ENCODE data around the gene EEPD1.

EEPD1 gene

DNA sequence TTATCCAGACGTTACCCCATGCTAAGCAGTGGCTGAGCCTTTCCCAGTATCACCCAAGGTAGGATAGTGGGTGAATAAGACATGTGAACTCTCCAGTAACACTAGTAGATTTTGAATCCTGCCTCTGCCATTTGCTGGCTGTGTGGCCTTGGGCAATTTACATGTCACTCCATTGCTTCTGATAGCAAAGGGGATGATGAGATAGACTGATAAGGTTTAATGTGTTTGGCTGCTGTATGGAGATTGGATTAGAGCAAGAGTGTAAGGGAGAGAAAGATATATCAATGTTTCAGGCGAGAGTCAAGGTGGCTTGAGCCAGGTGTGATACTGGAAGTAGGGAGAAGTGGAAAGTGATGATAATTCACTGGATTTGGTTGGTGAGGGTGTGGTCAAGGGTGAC, 40.1 kb upstream of the EEPD1 start:
- no peak for DNase-seq (ENCODE audit: low read depth)
- TF ChIP-seq, protein P1, sequence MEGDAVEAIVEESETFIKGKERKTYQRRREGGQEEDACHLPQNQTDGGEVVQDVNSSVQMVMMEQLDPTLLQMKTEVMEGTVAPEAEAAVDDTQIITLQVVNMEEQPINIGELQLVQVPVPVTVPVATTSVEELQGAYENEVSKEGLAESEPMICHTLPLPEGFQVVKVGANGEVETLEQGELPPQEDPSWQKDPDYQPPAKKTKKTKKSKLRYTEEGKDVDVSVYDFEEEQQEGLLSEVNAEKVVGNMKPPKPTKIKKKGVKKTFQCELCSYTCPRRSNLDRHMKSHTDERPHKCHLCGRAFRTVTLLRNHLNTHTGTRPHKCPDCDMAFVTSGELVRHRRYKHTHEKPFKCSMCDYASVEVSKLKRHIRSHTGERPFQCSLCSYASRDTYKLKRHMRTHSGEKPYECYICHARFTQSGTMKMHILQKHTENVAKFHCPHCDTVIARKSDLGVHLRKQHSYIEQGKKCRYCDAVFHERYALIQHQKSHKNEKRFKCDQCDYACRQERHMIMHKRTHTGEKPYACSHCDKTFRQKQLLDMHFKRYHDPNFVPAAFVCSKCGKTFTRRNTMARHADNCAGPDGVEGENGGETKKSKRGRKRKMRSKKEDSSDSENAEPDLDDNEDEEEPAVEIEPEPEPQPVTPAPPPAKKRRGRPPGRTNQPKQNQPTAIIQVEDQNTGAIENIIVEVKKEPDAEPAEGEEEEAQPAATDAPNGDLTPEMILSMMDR (IDR thresholded peaks at IDR 0.05; ENCODE audit: low read depth, low read length, missing control alignments) = no peak
- no peak overlapping the region for H3K4me3 ChIP-seq (ENCODE audit: low read depth, low read length)

DNA sequence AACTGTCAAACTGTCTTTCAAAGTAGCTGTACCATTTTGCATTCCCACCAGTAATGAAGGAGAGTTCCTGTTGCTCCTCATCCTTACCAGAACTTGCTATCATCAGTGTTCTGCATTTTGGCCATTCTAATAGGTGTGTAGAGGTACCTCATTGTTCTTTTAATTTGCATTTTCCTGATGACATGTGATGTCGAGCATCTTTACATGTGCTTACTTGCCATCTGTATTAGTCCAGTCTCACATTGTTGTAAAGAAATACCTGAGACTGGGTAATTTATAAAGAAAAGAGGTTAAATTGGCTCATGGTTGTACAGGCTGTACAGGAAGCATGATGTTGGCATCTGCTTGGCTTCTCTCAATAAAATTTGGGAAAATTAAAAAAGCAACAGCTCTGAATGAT, 38.7 kb upstream of the EEPD1 start:
- no peak for DNase-seq (ENCODE audit: low read depth)
- TF ChIP-seq, protein P1 (IDR thresholded peaks at IDR 0.05; ENCODE audit: low read depth, low read length, missing control alignments) = no peak
- H3K4me3 ChIP-seq (ENCODE audit: low read depth, low read length) = no peak overlapping the region

DNA sequence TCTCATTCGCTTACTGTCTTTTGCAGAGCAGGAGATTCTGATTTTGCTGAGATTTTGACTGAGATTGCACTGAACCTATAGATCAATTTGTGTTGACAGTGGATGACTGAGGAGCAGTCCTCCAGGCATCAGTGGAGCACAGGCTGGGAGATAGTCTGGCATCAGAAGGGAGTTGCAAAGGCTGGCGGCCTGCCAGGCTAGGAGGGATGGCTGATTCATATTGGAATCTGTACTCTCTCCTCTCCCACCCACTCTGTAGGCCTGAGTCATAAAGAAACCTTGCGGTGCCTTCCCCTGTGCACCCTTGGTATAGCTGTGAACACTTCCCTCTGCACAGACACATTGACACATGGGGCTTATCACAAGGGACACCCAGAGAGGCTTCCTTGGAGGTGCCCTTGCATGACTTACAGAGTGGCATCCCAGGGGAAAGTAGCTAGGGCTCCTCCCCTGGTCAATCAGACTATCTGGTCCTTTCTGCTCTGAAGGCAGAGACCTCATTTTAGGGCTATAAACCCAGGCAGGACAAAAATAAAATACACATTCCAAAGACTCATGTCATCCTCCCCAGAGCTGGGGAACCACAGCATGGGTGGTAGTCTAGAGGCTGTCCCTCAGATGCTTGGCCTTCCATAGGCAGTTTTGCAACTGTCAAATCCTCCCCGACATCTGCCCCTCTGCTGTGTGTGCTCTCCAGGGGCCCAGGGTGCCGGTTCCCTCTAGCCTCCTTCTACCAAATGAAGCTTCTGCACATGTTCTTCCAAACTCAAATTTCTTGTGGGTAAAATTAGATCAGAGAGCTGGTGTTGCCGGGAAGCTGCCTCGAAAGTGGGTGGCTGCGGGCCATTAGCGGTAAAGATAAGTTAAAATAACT, 37.4 kb upstream of the EEPD1 start:
- TF ChIP-seq, protein P1 (IDR thresholded peaks at IDR 0.05; ENCODE audit: low read depth, low read length, missing control alignments) = no peak
- DNase-seq (ENCODE audit: low read depth) = peak; percentile 70
- H3K4me3 ChIP-seq (ENCODE audit: low read depth, low read length) = no peak overlapping the region

DNA sequence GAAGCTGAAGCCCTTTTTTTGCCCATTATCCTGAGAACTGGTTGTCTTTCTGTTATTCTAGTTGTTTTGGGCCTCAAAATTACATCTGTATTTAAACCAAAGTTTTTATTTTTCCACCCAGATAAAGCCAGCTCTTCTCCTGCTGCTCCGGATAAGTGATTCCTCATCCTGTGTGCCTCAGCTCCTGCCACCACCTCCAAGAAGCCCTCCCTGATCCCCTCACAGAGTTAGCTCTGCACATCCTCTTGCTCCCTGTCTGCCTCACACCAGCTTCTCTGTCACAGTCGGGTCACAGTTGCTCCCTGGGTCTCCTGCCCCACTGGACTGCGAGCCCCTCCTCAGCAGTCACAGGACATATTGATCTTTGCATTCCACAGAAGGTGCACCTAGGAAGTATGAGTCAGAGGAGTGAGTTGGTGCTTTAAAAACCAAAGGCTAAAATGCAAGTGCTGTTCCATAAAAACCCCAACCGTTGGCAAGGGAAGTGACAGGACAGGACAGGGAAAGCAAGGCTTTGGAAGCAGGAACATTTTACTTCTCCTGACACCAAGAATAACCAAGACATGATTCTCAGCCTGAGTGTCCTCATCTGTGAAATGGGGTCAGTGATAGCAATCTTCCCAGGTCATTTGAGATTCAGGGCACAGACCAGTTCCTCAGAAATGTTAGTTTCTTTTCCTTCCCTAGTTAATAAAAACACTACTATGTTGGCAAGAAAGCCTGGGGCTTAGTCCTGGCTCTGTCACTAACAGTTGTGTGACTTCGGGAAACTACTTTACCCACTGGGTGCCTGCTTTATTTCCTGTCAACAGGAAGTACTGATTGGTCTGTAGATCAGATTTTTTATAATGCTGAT, 36.5 kb upstream of the EEPD1 start:
- no peak overlapping the region for H3K4me3 ChIP-seq (ENCODE audit: low read depth, low read length)
- TF ChIP-seq, protein P1 (IDR thresholded peaks at IDR 0.05; ENCODE audit: low read depth, low read length, missing control alignments) = no peak
- DNase-seq (ENCODE audit: low read depth) = no peak

DNA sequence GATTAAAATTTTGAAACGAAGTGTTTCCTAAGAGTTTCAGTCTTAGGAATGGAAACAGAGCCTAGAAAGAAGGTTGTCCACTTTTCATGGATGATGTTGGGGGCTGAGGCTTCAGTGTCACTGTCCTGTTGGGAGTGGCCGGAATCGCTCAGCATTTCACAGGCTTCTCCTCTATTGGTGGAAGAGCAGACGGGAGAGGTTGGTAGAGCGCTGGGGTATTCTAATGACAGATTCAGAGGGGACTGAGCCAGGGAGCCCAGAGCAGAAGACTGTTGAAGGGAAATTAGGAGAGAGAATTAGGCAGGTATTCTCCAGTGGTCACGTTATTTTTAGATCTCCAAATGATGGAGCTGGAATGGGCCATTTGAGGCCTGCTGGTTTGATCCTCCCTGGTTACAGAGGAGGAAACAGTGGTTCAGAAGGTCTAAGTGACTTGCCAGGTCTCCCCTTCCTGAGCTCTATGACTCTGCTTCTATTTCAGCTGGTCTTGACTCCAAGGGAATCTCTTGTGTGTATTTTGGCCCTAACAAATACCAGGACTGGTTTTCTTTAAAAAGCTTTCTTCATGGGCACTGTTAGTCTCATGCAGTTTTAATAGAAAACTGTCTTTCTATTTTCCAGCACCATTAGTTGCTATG, 35.7 kb upstream of the EEPD1 start:
- no peak for DNase-seq (ENCODE audit: low read depth)
- TF ChIP-seq, protein P1 (IDR thresholded peaks at IDR 0.05; ENCODE audit: low read depth, low read length, missing control alignments) = no peak
- no peak overlapping the region for H3K4me3 ChIP-seq (ENCODE audit: low read depth, low read length)

DNA sequence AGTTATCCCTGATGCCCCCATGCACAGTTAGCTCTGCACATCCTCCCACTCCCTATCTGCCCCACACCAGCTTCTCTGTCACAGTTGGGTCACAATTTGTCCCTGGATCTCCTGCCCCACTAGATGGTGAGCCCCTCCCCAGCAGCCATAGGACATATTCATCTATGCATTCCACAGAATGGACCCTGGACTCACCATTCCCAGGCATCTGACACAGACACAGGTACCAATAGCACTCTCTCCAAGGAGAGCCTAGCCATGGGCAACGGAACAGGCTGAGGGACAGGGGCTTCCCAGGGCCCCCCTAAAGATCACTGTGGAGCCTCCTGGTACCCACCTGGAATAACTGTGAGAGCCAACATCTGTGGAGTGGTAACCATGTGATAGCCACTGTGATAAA, 34.7 kb upstream of the EEPD1 start:
- DNase-seq (ENCODE audit: low read depth) = no peak
- TF ChIP-seq, protein P1 (IDR thresholded peaks at IDR 0.05; ENCODE audit: low read depth, low read length, missing control alignments) = no peak
- no peak overlapping the region for H3K4me3 ChIP-seq (ENCODE audit: low read depth, low read length)

All from GM12864 (cell line).